NCI-H82 (cell line): Measurements from ENCODE around the gene ACER2.
A peak's percentile ranks its signal among the peaks of the same experiment; 100 is the strongest.
"Not testable (repeated sequence)": the region's sequence is repeated elsewhere in the genome, so short reads cannot be mapped to it uniquely, and the experiment has no call there.

Source experiments
- DNase-seq: peaks from one replicate; lab custom pipeline; 2025; lab: John Stamatoyannopoulos, UW

The ACER2 gene

GRCh38 chr9:19409401-19410194 lies 789 bp downstream of the ACER2 start:
- no peak for DNase-seq

- DNase-seq, result no peak
Observed at GRCh38 chr9:19410195-19410503, 1.3 kb downstream of the ACER2 start.

GRCh38 chr9:19410594-19410993 lies 1.8 kb downstream of the ACER2 start:
- DNase-seq, result no peak

- DNase-seq, result no peak
Observed at GRCh38 chr9:19411316-19411715, 2.5 kb downstream of the ACER2 start.

- not testable (repeated sequence) for DNase-seq
Observed at GRCh38 chr9:19413456-19413855, 4.6 kb downstream of the ACER2 start.

- no peak for DNase-seq
Observed at GRCh38 chr9:19416143-19416542, 7.3 kb downstream of the ACER2 start.

GRCh38 chr9:19420877-19421276 lies 12.1 kb downstream of the ACER2 start:
- DNase-seq, result no peak

- DNase-seq, result no peak
Observed at GRCh38 chr9:19423163-19423562, 14.4 kb downstream of the ACER2 start.

- no peak for DNase-seq
Observed at GRCh38 chr9:19424176-19424779, 15.5 kb downstream of the ACER2 start.

- no peak for DNase-seq
Observed at GRCh38 chr9:19429595-19429994, 20.8 kb downstream of the ACER2 start.

GRCh38 chr9:19430201-19430760 lies 21.5 kb downstream of the ACER2 start:
- DNase-seq, result no peak

GRCh38 chr9:19431361-19432171 lies 22.8 kb downstream of the ACER2 start:
- peak; percentile 5 for DNase-seq

GRCh38 chr9:19432473-19432872 lies 23.7 kb downstream of the ACER2 start:
- no peak for DNase-seq

GRCh38 chr9:19433729-19434128 lies 24.9 kb downstream of the ACER2 start:
- not testable (repeated sequence) for DNase-seq

- no peak for DNase-seq
Observed at GRCh38 chr9:19440376-19440775, 31.6 kb downstream of the ACER2 start.

GRCh38 chr9:19440823-19441580 lies 32.2 kb downstream of the ACER2 start:
- DNase-seq, result no peak

GRCh38 chr9:19441730-19442129 lies 32.9 kb downstream of the ACER2 start:
- DNase-seq, result no peak

GRCh38 chr9:19442240-19442639 lies 33.4 kb downstream of the ACER2 start:
- no peak for DNase-seq

GRCh38 chr9:19445452-19445851 lies 36.6 kb downstream of the ACER2 start:
- DNase-seq, result no peak

- DNase-seq, result no peak
Observed at GRCh38 chr9:19446361-19446861, 37.6 kb downstream of the ACER2 start.

GRCh38 chr9:19451240-19452087 lies 42.7 kb downstream of the ACER2 start:
- no peak for DNase-seq
